ENCODE measurements around the gene CLCN5.

GRCh38 chrX:50072110-50072509 lies 149.7 kb downstream of the CLCN5 start:
- TF ChIP-seq CTCF (conservative IDR thresholded peaks at IDR 0.05 in 1 of 2, IDR thresholded peaks at IDR 0.05 in 1 of 2; ENCODE audit: extremely low read depth in 1 of 2, insufficient read depth in 1 of 2, low read depth in 1 of 2, low read length in 2 of 2) (no peak), EZH2 (IDR thresholded peaks at IDR 0.05; ENCODE audit: borderline replicate concordance, low read length) (no peak)

All from mammary epithelial cell (primary cell).